B cell (primary cell): ENCODE measurements around the gene PUM1.

Source experiments
- CTCF ChIP-seq: fragments of 200-600 bp; IDR thresholded peaks from one replicate; pipeline ENCODE4 v1.8.0; 2022; ENCODE audit warnings: antibody characterized with exemption, mild to moderate bottlenecking
- EZH2 ChIP-seq: IDR thresholded peaks from 2 replicates; pipeline ENCODE4 v1.6.1; 2012; ENCODE audit warnings: borderline replicate concordance, low read depth, mild to moderate bottlenecking, moderate library complexity, low read length; ENCODE audit not compliant: insufficient read depth, poor library complexity, severe bottlenecking

GRCh38 chr1:30982431-30982830 is 83.1 kb downstream of the PUM1 start:
- TF ChIP-seq CTCF = no peak
- no peak for TF ChIP-seq EZH2
